ENCODE data around the gene TSPAN8.

- TF ChIP-seq CTCF (IDR thresholded peaks at IDR 0.05) (no peak), POLR2A (IDR thresholded peaks at IDR 0.05) (no peak)
Observed at GRCh38 chr12:71144682-71145081, 13.1 kb downstream of the TSPAN8 start.
